ENCODE data around the gene LTBP3.

- no peak for TF ChIP-seq CTCF (IDR thresholded peaks at IDR 0.05)
- TF ChIP-seq POLR2A (IDR thresholded peaks at IDR 0.05): no peak
- TF ChIP-seq EP300 (IDR thresholded peaks at IDR 0.05; ENCODE audit: low read depth): no peak
These were observed 9.1 kb downstream of the LTBP3 start for GRCh38 chr11:65549096-65549495.

Data from transverse colon (tissue), 3 donors.